Aorta (tissue), 5 donors: ENCODE results near the gene C6orf163. TPM values are rescaled to one million over a fixed set of nuclear protein-coding genes. Genes with fewer than 3 reads are reported as not detected.
"Not testable (repeated sequence)": the region's sequence is repeated elsewhere in the genome, so short reads cannot be mapped to it uniquely, and the experiment has no call there.

Experiments
- ATAC-seq: fragments of 200-7000 bp; cut with Tn5 transposase; one replicate; pipeline ENCODE4 v1.9.1; 2022; ENCODE audit warnings: moderate library complexity; ENCODE audit not compliant: low FRiP score
- DNase-seq, 2 donors: peaks; one replicate each; pipeline ENCODE4 v3.0.0-alpha.2; 2020
- H3K27ac ChIP-seq, 2 donors: one replicate each; pipeline ENCODE4 v1.5.1; 2013; ENCODE audit warnings: low read length in 2 of 2, mild to moderate bottlenecking in 2 of 2, moderate library complexity in 2 of 2, control low read depth in 1 of 2, inconsistent platforms in 1 of 2, low read depth in 1 of 2
- H3K27me3 ChIP-seq, 2 donors: one replicate each; pipeline ENCODE4 v1.6.1; 2013; ENCODE audit warnings: control low read depth in 1 of 2, low read length in 1 of 2, mild to moderate bottlenecking in 1 of 2, moderate library complexity in 1 of 2; ENCODE audit not compliant: insufficient read depth in 2 of 2, control insufficient read depth in 1 of 2
- H3K36me3 ChIP-seq, 2 donors: one replicate each; pipeline ENCODE4 v1.6.1; 2013; ENCODE audit warnings: control low read depth in 1 of 2, low read length in 1 of 2, mild to moderate bottlenecking in 1 of 2; ENCODE audit not compliant: insufficient read depth in 2 of 2, control insufficient read depth in 1 of 2
- H3K4me1 ChIP-seq, 2 donors: one replicate each; pipeline ENCODE4 v1.6.1; 2013; ENCODE audit warnings: low read length in 2 of 2, control low read depth in 1 of 2, mild to moderate bottlenecking in 1 of 2, moderate library complexity in 1 of 2; ENCODE audit not compliant: insufficient read depth in 2 of 2, control insufficient read depth in 1 of 2
- H3K4me3 ChIP-seq, 2 donors: one replicate each; pipeline ENCODE4 v1.5.1; 2013; ENCODE audit warnings: low read length in 2 of 2, control low read depth in 1 of 2, mild to moderate bottlenecking in 1 of 2
- H3K9me3 ChIP-seq: one replicate; pipeline ENCODE4 v1.6.1; 2013; ENCODE audit warnings: mild to moderate bottlenecking, low read length; ENCODE audit not compliant: control insufficient read depth
- WGBS, 2 donors: extraction: QIAGEN DNeasy Blood & Tissue Kit; methylation state at CpG; one replicate each; pipeline ENCODE4 v1.1.7; 2013; 5-methylcytosine and 5-hydroxymethylcytosine counted together
- intact Hi-C, 2 donors: fragments of 100-400 bp; cut with DNase I; formaldehyde crosslinking; loops; one replicate each; pipeline versions ENCODE4 v1.14.2 to v1.15.0; 2022
- polyA plus RNA-seq, 2 donors: library from polyadenylated mRNA; stranded (reverse); fragments of 200-250 nt; gene quantifications; one replicate each; pipeline ENCODE4 v1.2.3, GENCODE V29; 2013
- total RNA-seq, 2 donors: library from RNA; stranded (reverse); fragmentation: NEBNext Ultra II Directional; extraction: Animal tissue kit (Norgen Biotek cat#: 25700); gene quantifications; one replicate each; pipeline ENCODE4 v1.2.1, GENCODE V29; 2021
- donor health status: healthy with polysubstance abuse.
- donor health status: Bipolar disorder and iron deficiency.
- donor health status: DM: no; HTN: no; CAD: no.
- donor health status: DM: no; HTN: no; CAD: no.
- donor health status: DM: yes; HTN: yes; CAD: no.

Gene C6orf163
- total and polyA plus RNA-seq, 4 donors = 0.26 to 5.6 (median 4.2) TPM; not detected in 1

DNA sequence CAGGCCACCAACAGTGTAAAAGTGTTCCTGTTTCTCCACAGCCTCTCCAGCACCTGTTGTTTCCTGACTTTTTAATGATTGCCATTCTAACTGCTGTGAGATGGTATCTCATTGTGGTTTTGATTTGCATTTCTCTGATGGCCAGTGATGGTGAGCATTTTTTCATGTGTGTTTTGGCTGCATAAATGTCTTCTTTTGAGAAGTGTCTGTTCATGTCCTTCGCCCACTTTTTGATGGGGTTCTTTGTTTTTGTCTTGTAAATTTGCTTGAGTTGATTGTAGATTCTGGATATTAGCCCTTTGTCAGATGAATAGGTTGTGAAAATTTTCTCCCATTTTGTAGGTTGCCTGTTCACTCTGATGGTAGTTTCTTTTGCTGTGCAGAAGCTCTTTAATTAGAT lies 20.7 kb upstream of the C6orf163 start:
- ATAC-seq, H3K36me3 ChIP-seq, H3K4me3 ChIP-seq, H3K9me3 ChIP-seq, H3K27ac ChIP-seq, H3K27me3 ChIP-seq, DNase-seq, H3K4me1 ChIP-seq: not testable (repeated sequence)
- WGBS, 2 donors = 100% methylated on average over 1 of the region's 1 CpG
- intact Hi-C loops = loop anchor here (2.0 to 10.0 kb wide), 3 partner anchors 149 to 172 kb away; partner anchors contain the start of genes SLC35A1 (in 1 of the 2) and ZNF292 (in 1 of the 2)

DNA sequence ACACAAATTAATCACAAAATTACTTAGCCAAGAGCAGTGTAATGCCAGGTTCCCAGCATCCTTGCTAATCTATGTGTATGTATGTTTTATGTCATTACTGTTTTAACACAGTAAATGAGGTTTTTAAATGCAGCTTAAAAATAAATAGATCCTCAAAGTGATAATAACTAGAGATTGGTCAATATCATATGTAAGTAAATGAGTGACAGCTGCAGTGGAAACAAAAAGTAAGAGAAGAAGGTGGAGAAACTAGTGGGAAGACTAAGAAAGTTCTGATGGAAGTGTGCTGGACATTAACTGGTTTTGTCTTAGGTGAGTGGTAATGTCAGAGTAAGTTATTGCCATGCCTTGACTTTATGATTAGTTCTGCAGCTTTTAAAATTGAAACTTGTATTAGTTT lies 13.7 kb upstream of the C6orf163 start:
- H3K9me3 ChIP-seq = no peaks in the 10 kb centered on the region
- DNase-seq (no peak), ATAC-seq (no peak)
- H3K4me1 ChIP-seq = peaks cover 0 to 4% of the 10 kb centered on the region in 2 donors
- intact Hi-C loops = no loop called here
- H3K36me3 ChIP-seq = no peaks in the 10 kb centered on the region
- no peak overlapping the region for H3K4me3 ChIP-seq
- no peaks in the 10 kb centered on the region for H3K27me3 ChIP-seq
- H3K27ac ChIP-seq = no peak overlapping the region

DNA sequence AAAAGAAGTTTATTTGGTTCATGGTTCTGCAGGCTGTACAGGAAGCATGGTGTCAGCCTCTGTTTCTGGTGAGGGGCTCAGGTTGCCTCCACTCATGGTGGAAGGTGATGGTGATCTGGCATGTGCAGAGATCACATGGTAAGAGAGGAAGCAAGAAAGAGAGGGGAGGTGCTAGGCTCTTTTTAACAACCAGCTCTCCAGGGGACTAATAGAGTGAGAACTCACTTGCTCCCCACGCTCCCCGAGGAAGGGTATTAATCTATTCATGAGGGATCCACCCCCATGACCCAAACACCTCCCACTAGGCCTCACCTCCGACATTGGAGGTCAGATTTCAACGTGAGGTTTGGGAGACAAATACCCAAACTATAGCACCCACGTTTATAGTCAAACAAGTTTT lies 11.6 kb upstream of the C6orf163 start:
- H3K27me3 ChIP-seq = no peaks in the 10 kb centered on the region
- intact Hi-C loops = no loop called here
- 59 to 72% methylated on average over 5 of the region's 5 CpGs for WGBS, 2 donors
- no peak overlapping the region for H3K4me3 ChIP-seq
- ATAC-seq = no peak
- no peak for DNase-seq
- no peaks in the 10 kb centered on the region for H3K9me3 ChIP-seq
- peaks cover 0 to 4% of the 10 kb centered on the region in 2 donors for H3K4me1 ChIP-seq
- H3K27ac ChIP-seq = no peak overlapping the region
- no peaks in the 10 kb centered on the region for H3K36me3 ChIP-seq

DNA sequence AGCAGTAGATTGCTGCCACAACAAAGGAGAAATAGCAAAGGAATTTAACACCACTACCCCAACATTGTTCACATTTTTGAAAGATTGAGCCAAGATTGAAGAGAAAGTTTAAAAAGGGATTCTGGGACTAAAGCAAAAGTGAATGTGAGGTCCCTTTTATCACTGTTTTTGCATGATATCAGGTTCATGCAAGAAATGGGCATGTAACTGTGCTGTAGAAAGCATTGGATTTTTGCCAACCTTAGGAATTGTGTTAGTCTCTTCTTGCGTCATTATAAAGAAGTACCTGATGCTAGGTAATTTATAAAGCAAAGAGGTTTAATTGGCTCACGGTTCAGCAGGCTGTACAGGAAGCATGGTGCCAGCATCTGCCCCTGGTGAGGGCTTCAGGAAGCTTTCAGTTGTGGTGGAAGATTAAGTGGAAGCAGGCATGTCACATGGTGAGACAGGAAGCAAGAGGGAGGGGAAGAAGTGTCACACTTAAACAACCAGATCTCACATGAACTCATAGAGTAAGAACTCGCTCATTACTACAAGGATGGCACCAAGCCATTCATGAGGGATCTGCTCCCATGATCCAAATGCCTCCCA lies 10.9 kb upstream of the C6orf163 start:
- ATAC-seq = no peak

DNA sequence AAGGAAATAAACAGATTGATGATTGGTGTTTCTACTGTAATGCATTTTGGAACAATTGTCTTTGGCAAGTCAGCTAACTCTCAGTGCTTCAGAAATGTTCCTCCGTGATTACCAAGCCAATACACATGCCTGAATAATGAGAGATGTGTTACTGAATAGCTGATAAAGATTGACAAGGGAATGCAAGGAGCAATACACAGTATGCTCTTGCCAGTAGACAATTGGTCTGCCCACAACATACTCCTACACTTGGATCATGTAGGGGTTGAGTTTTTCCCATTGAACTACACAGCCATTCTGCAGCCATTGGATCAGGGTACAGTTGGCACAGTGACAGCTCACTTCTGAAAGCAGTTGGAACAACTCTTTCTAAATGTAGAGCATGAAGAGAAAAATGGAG lies 9.9 kb upstream of the C6orf163 start:
- Histone ChIP-seq H3K4me3 (no peak overlapping the region), H3K9me3 (no peaks in the 10 kb centered on the region), H3K36me3 (no peaks in the 10 kb centered on the region), H3K4me1 (peaks cover 0 to 4% of the 10 kb centered on the region in 2 donors), H3K27ac (no peak overlapping the region), H3K27me3 (no peaks in the 10 kb centered on the region)
- 4 to 24% methylated on average over 1 of the region's 1 CpG for WGBS, 2 donors
- intact Hi-C loops = no loop called here
- DNase-seq (no peak), ATAC-seq (no peak)

More for the DNA sequence above, 10.9 kb upstream of the C6orf163 start:
- Histone ChIP-seq H3K27me3 (no peaks in the 10 kb centered on the region), H3K4me1 (peaks cover 0 to 4% of the 10 kb centered on the region in 2 donors), H3K27ac (no peak overlapping the region), H3K36me3 (no peaks in the 10 kb centered on the region), H3K4me3 (no peak overlapping the region), H3K9me3 (no peaks in the 10 kb centered on the region)
- intact Hi-C loops = no loop called here
- no peak for DNase-seq
- 45 to 52% methylated on average over 3 of the region's 3 CpGs for WGBS, 2 donors

DNA sequence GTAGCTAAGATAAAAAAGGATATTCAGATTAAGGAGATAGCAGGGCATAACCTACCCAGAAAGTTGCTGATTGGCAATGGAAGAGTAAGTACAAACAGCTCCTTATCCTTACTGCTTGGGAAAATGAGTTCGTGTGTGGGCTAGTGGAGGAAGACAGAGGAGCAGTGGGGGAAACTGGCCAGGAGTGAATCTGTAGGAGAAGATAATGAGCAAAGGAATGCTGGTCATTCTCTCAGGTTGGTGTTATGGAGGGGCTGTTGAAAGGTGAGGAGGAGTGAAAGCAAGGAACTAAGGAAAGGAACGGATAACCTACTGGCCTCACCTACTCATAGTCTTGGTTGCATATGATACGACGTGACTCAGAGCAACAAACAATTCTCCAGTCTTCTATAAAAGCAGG lies 8.2 kb upstream of the C6orf163 start:
- peaks cover 0 to 4% of the 10 kb centered on the region in 2 donors for H3K4me1 ChIP-seq
- H3K27ac ChIP-seq = no peak overlapping the region
- H3K36me3 ChIP-seq = no peaks in the 10 kb centered on the region
- H3K27me3 ChIP-seq = no peaks in the 10 kb centered on the region
- 92% methylated on average over 4 of the region's 4 CpGs for WGBS, 2 donors
- ATAC-seq (no peak), DNase-seq (no peak)
- intact Hi-C loops = no loop called here
- H3K9me3 ChIP-seq = no peaks in the 10 kb centered on the region
- H3K4me3 ChIP-seq = no peak overlapping the region

DNA sequence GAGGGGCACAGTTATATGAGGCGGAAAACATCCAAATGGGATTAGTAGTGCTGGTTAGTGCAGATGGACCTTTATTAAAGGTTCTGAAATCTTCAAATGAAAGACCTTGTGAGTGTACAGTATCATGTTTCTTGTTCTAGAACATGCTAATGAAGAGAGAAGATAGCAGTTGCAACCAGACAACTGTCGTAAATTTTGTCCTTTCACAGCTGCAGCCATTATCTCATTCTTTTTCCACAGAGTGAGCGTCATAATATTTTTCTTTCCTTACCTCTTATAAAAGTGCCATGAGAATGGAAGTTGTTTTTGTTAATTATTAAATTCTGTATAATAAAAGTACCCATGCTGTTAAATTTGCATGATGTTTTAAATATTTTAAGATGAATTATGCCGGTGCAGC lies 4.4 kb upstream of the C6orf163 start:
- DNase-seq = no peak
- H3K36me3 ChIP-seq = no peaks in the 10 kb centered on the region
- H3K27ac ChIP-seq = no peak overlapping the region
- intact Hi-C loops = no loop called here
- no peaks in the 10 kb centered on the region for H3K4me1 ChIP-seq
- H3K4me3 ChIP-seq = no peak overlapping the region
- H3K9me3 ChIP-seq = no peaks in the 10 kb centered on the region
- H3K27me3 ChIP-seq = no peaks in the 10 kb centered on the region
- ATAC-seq = no peak
- 41 to 47% methylated on average over 4 of the region's 4 CpGs for WGBS, 2 donors

DNA sequence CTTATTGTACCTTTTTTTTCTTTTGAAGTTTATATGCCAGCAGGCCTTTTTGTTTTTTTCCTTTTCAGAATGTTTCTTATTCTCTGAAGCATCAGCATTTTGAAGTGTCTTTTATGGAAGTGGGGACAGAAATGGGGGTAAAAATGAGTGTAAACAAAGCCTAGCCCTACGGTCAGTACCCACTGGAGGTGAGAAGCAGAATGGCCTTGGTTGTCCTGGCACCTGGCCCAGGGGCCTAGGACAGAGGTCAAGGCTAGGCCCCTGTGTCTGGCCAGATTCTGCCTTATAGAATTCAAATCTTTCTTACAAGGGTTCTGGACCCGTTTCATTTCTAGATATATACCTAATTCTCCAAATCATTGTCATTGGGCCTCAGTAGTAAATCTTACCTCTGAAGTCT lies 3.5 kb upstream of the C6orf163 start:
- 80 to 88% methylated on average over 2 of the region's 2 CpGs for WGBS, 2 donors
- no peak for ATAC-seq
- intact Hi-C loops = no loop called here
- no peak overlapping the region for H3K27ac ChIP-seq
- H3K4me1 ChIP-seq = no peaks in the 10 kb centered on the region
- no peaks in the 10 kb centered on the region for H3K27me3 ChIP-seq
- no peak overlapping the region for H3K4me3 ChIP-seq
- no peaks in the 10 kb centered on the region for H3K9me3 ChIP-seq
- no peak for DNase-seq
- no peaks in the 10 kb centered on the region for H3K36me3 ChIP-seq

DNA sequence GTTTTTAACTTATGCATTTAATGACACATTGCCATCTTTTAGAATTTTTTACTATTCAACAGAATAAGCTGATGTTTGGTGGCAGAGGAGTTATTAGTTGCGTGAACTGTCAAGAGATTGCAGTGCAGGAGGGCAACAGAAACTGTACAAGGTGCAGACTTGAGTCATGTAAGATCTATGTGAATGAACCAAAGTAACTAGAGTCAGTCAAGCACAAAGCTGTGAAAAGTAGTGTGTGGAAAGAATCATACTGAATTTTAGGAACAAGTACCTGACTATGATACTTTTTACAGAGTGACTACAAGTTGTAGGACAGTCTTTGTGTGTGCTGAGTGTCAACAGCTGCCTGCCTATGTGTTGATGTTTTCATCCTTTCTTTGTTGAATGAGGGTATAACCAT lies 2.7 kb upstream of the C6orf163 start:
- H3K4me3 ChIP-seq = no peak overlapping the region
- intact Hi-C loops = no loop called here
- 97 to 98% methylated on average over 1 of the region's 1 CpG for WGBS, 2 donors
- DNase-seq = no peak
- no peaks in the 10 kb centered on the region for H3K9me3 ChIP-seq
- H3K27ac ChIP-seq = no peak overlapping the region
- H3K4me1 ChIP-seq = no peaks in the 10 kb centered on the region
- no peaks in the 10 kb centered on the region for H3K27me3 ChIP-seq
- H3K36me3 ChIP-seq = no peaks in the 10 kb centered on the region
- ATAC-seq = no peak
